Ishikawa (cell line): Measurements from ENCODE around the gene EMC9.

ENCODE experiments used
- CEBPB ChIP-seq: IDR thresholded peaks from 2 replicates; pipeline ENCODE4 v1.6.1; 2012
- EP300 ChIP-seq: IDR thresholded peaks from 2 replicates; pipeline ENCODE4 v1.6.1; 2012; ENCODE audit warnings: borderline replicate concordance
- FOXM1 ChIP-seq: IDR thresholded peaks from 2 replicates; pipeline ENCODE4 v1.6.1; 2012; ENCODE audit warnings: low read depth, borderline replicate concordance
- NFIC ChIP-seq: IDR thresholded peaks from 2 replicates; pipeline ENCODE4 v1.6.1; 2012
- RAD21 ChIP-seq: IDR thresholded peaks from 2 replicates; pipeline ENCODE4 v1.6.1; 2012; ENCODE audit warnings: low read depth
- TEAD4 ChIP-seq: IDR thresholded peaks from 2 replicates; pipeline ENCODE4 v1.6.1; 2012
- TF ChIP-seq, protein P1 (sequence below): IDR thresholded peaks from 2 replicates; pipeline ENCODE4 v1.6.1; 2012
- TF ChIP-seq, protein P2 (sequence below): IDR thresholded peaks from 2 replicates; pipeline ENCODE4 v1.6.1; 2012
- TF ChIP-seq, protein P3 (sequence below): IDR thresholded peaks from 2 replicates; pipeline ENCODE4 v1.6.1; 2012; ENCODE audit warnings: low read depth, mild to moderate bottlenecking

- TF ChIP-seq, protein P1, sequence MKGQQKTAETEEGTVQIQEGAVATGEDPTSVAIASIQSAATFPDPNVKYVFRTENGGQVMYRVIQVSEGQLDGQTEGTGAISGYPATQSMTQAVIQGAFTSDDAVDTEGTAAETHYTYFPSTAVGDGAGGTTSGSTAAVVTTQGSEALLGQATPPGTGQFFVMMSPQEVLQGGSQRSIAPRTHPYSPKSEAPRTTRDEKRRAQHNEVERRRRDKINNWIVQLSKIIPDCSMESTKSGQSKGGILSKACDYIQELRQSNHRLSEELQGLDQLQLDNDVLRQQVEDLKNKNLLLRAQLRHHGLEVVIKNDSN = no peak
- no peak for TF ChIP-seq EP300
- TF ChIP-seq RAD21 = no peak
- no peak for TF ChIP-seq FOXM1
- TF ChIP-seq TEAD4 = no peak
- TF ChIP-seq, protein P2, sequence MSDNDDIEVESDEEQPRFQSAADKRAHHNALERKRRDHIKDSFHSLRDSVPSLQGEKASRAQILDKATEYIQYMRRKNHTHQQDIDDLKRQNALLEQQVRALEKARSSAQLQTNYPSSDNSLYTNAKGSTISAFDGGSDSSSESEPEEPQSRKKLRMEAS = no peak
- no peak for TF ChIP-seq CEBPB
- TF ChIP-seq, protein P3, sequence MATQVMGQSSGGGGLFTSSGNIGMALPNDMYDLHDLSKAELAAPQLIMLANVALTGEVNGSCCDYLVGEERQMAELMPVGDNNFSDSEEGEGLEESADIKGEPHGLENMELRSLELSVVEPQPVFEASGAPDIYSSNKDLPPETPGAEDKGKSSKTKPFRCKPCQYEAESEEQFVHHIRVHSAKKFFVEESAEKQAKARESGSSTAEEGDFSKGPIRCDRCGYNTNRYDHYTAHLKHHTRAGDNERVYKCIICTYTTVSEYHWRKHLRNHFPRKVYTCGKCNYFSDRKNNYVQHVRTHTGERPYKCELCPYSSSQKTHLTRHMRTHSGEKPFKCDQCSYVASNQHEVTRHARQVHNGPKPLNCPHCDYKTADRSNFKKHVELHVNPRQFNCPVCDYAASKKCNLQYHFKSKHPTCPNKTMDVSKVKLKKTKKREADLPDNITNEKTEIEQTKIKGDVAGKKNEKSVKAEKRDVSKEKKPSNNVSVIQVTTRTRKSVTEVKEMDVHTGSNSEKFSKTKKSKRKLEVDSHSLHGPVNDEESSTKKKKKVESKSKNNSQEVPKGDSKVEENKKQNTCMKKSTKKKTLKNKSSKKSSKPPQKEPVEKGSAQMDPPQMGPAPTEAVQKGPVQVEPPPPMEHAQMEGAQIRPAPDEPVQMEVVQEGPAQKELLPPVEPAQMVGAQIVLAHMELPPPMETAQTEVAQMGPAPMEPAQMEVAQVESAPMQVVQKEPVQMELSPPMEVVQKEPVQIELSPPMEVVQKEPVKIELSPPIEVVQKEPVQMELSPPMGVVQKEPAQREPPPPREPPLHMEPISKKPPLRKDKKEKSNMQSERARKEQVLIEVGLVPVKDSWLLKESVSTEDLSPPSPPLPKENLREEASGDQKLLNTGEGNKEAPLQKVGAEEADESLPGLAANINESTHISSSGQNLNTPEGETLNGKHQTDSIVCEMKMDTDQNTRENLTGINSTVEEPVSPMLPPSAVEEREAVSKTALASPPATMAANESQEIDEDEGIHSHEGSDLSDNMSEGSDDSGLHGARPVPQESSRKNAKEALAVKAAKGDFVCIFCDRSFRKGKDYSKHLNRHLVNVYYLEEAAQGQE = no peak
- no peak for TF ChIP-seq NFIC
These were observed 20.2 kb downstream of the EMC9 start for GRCh38 chr14:24121210-24121609.
